Hematopoietic multipotent progenitor cell treated with erythropoietin and hydrocortisone succinate and interleukin-3 and kit ligand, for 8 days (in vitro differentiated cells): ENCODE measurements around the gene EPHB2.

ENCODE experiments used
- DNase-seq: peaks from one replicate; pipeline ENCODE4 v3.0.0-alpha.2; 2015

Gene EPHB2

GRCh38 chr1:22963044-22963677, 252.5 kb downstream of the EPHB2 start:
- no peak for DNase-seq

- no peak for DNase-seq
Measured at GRCh38 chr1:22966309-22966708, 255.7 kb downstream of the EPHB2 start.

DNA sequence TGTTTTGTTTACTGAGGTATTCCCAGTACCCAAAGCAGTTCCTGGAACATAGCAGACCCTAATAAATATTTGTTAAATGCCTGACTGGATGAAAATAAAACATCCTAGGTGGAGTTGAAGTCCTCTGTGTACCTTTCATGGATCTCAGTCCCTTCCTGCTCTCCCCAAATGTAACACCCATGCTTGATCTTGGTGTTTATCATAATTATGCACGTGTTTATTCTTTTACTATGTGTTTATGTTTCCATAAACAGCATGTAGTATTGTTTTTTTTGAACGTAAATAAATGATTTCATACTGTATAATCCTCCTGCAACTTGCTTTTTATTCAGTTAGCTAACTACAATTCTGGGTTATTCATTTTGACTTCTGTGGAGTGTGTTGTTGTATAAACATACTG, 257.2 kb downstream of the EPHB2 start:
- no peak for DNase-seq

DNA sequence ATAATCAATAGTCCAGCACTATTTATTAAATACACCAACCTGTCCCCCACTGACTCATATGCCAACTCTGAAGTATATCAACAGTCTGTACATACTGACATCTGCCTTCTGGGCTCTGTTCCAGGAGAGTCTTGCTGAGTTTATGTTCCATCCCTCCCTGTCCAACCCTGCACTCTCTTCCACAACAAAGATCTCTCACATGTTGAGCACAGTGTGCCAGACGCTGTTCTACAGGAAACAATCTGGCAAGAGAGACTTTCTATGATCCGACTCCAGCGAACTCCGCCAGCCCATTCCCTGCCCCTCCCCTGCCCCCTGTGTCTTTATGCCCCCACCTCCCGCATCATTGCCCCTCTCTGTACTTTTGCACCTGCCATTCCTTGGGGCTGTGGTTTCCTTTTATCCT, 258.7 kb downstream of the EPHB2 start:
- DNase-seq, result peak; percentile 10

- DNase-seq, result no peak
Measured at GRCh38 chr1:22970096-22970495, 259.5 kb downstream of the EPHB2 start.
